H9 (cell line): Measurements from ENCODE around the gene STX16. TPM values are rescaled to one million over a fixed set of nuclear protein-coding genes. Genes with fewer than 3 reads are reported as not detected.

Experiments
- DNase-seq: peaks from one replicate; pipeline ENCODE4 v3.0.0-alpha.2; 2017
- H2AFZ ChIP-seq: one replicate; pipeline ENCODE4 v1.6.1; 2013; ENCODE audit warnings: mild to moderate bottlenecking, low read length, control low read depth, moderate library complexity
- H2AK5ac ChIP-seq: 2 replicates; pipeline ENCODE4 v1.6.1; 2013; ENCODE audit warnings: low read length, control low read depth, mixed read lengths; ENCODE audit not compliant: insufficient read length
- H2BK120ac ChIP-seq: one replicate; pipeline ENCODE4 v1.6.1; 2013; ENCODE audit warnings: low read depth, mild to moderate bottlenecking, low read length, control low read depth, inconsistent platforms; ENCODE audit not compliant: poor library complexity, severe bottlenecking
- H2BK12ac ChIP-seq: 2 replicates; pipeline ENCODE4 v1.6.1; 2013; ENCODE audit warnings: low read length, control low read depth, mixed read lengths, low read depth; ENCODE audit not compliant: insufficient read length
- H2BK15ac ChIP-seq: 2 replicates; pipeline ENCODE4 v1.6.1; 2013; ENCODE audit warnings: low read depth, low read length, control low read depth
- H2BK20ac ChIP-seq: one replicate; pipeline ENCODE4 v1.6.1; 2013; ENCODE audit warnings: low read depth, mild to moderate bottlenecking, low read length, control low read depth, inconsistent platforms; ENCODE audit not compliant: poor library complexity, severe bottlenecking
- H2BK5ac ChIP-seq: 2 replicates; pipeline ENCODE4 v1.6.1; 2013; ENCODE audit warnings: low read length, control low read depth, mixed read lengths; ENCODE audit not compliant: insufficient read length
- H3K14ac ChIP-seq: 2 replicates; pipeline ENCODE4 v1.6.1; 2013; ENCODE audit warnings: low read length, control low read depth; ENCODE audit not compliant: insufficient read depth
- H3K18ac ChIP-seq: 2 replicates; pipeline ENCODE4 v1.6.1; 2013; ENCODE audit warnings: low read depth, mild to moderate bottlenecking, mixed read lengths, low read length, control low read depth; ENCODE audit not compliant: insufficient read length
- H3K23ac ChIP-seq: 2 replicates; pipeline ENCODE4 v1.6.1; 2013; ENCODE audit warnings: low read length, control low read depth, mixed read lengths, low read depth; ENCODE audit not compliant: insufficient read length
- H3K23me2 ChIP-seq: 2 replicates; pipeline ENCODE4 v1.6.1; 2013; ENCODE audit warnings: low read depth, mild to moderate bottlenecking, mixed read lengths, low read length, control low read depth; ENCODE audit not compliant: insufficient read length, poor library complexity, severe bottlenecking
- H3K27ac ChIP-seq: 2 replicates; pipeline ENCODE4 v1.5.1; 2013; ENCODE audit warnings: low read length, control low read depth, mixed read lengths, low read depth; ENCODE audit not compliant: insufficient read length
- H3K27me3 ChIP-seq: 2 replicates; pipeline ENCODE4 v1.6.1; 2013; ENCODE audit warnings: low read length, control low read depth, inconsistent platforms; ENCODE audit not compliant: insufficient read depth
- H3K4ac ChIP-seq: 2 replicates; pipeline ENCODE4 v1.6.1; 2013; ENCODE audit warnings: low read depth, mild to moderate bottlenecking, control low read depth, inconsistent platforms, low read length, moderate library complexity
- H3K4me1 ChIP-seq: 2 replicates; pipeline ENCODE4 v1.6.1; 2013; ENCODE audit warnings: low read length, control low read depth, inconsistent platforms; ENCODE audit not compliant: insufficient read depth
- H3K4me2 ChIP-seq: 2 replicates; pipeline ENCODE4 v1.6.1; 2013; ENCODE audit warnings: low read length, control low read depth, mixed read lengths; ENCODE audit not compliant: insufficient read length, insufficient read depth
- H3K56ac ChIP-seq: 2 replicates; pipeline ENCODE4 v1.6.1; 2013; ENCODE audit warnings: low read depth, mild to moderate bottlenecking, mixed read lengths, low read length, control low read depth; ENCODE audit not compliant: insufficient read length
- H3K79me1 ChIP-seq: 2 replicates; pipeline ENCODE4 v1.6.1; 2013; ENCODE audit warnings: low read depth, mild to moderate bottlenecking, moderate library complexity, low read length, control low read depth, inconsistent platforms; ENCODE audit not compliant: insufficient read depth, poor library complexity, severe bottlenecking
- H3K79me2 ChIP-seq: 2 replicates; pipeline ENCODE4 v1.6.1; 2013; ENCODE audit warnings: low read length, control low read depth, inconsistent platforms; ENCODE audit not compliant: insufficient read depth
- H3K9ac ChIP-seq: 2 replicates; pipeline ENCODE4 v1.6.1; 2013; ENCODE audit warnings: low read length, control low read depth, mixed read lengths; ENCODE audit not compliant: insufficient read length; ENCODE audit errors: extremely low read depth
- H3K9me3 ChIP-seq: one replicate; pipeline ENCODE4 v1.6.1; 2013; ENCODE audit warnings: low read depth, low read length, inconsistent platforms; ENCODE audit not compliant: control insufficient read depth
- H3T11ph ChIP-seq: one replicate; pipeline ENCODE4 v1.6.1; 2013; ENCODE audit warnings: mild to moderate bottlenecking, low read length, control low read depth, inconsistent platforms
- H4K20me1 ChIP-seq: one replicate; pipeline ENCODE4 v1.6.1; 2013; ENCODE audit not compliant: control insufficient read depth, insufficient read length, insufficient read depth
- H4K5ac ChIP-seq: 2 replicates; pipeline ENCODE4 v1.6.1; 2013; ENCODE audit warnings: low read depth, mild to moderate bottlenecking, mixed read lengths, low read length, control low read depth; ENCODE audit not compliant: insufficient read length
- H4K8ac ChIP-seq: replicated peaks from 2 replicates; pipeline ENCODE4 v1.6.1; 2013; ENCODE audit warnings: low read length, control low read depth, mixed read lengths, low read depth; ENCODE audit not compliant: insufficient read length
- H4K91ac ChIP-seq: 2 replicates; pipeline ENCODE4 v1.6.1; 2013; ENCODE audit warnings: low read depth, mild to moderate bottlenecking, moderate library complexity, mixed read lengths, low read length, control low read depth; ENCODE audit not compliant: insufficient read length
- H3K27ac Mint-ChIP-seq, 3 experiments: 2 replicates in 2 of 3; 3 replicates in 1 of 3; pipeline ENCODE4 v1.8.0; 2020 to 2021; ENCODE audit warnings: mixed read lengths in 3 of 3, mild to moderate bottlenecking in 1 of 3, moderate library complexity in 1 of 3
- H3K27me3 Mint-ChIP-seq: 2 replicates; pipeline ENCODE4 v1.8.0; 2021; ENCODE audit warnings: low read depth, mild to moderate bottlenecking, moderate library complexity, mixed read lengths
- H3K36me3 Mint-ChIP-seq, 3 experiments: 2 replicates in 2 of 3; 3 replicates in 1 of 3; pipeline ENCODE4 v1.8.0; 2020 to 2021; ENCODE audit warnings: low read depth in 3 of 3, mixed read lengths in 3 of 3; ENCODE audit not compliant: insufficient read depth in 1 of 3
- H3K4me1 Mint-ChIP-seq, 2 experiments: 2 replicates each; pipeline ENCODE4 v1.8.0; 2020; ENCODE audit warnings: mixed read lengths in 2 of 2
- H3K4me3 Mint-ChIP-seq, 2 experiments: 2 replicates in 1 of 2; 3 replicates in 1 of 2; pipeline ENCODE4 v1.8.0; 2020 to 2021; ENCODE audit warnings: mild to moderate bottlenecking in 2 of 2, mixed read lengths in 2 of 2, moderate library complexity in 1 of 2
- H3K9me3 Mint-ChIP-seq, 2 experiments: 2 replicates in 1 of 2; 3 replicates in 1 of 2; pipeline ENCODE4 v1.8.0; 2020; ENCODE audit warnings: mild to moderate bottlenecking in 2 of 2, mixed read lengths in 2 of 2, moderate library complexity in 1 of 2
- CTCF ChIP-seq: fragments of 200-600 bp; sonication (generic); conservative IDR thresholded peaks from 3 replicates; pipeline ENCODE4 v1.8.0; 2021; ENCODE audit warnings: antibody characterized with exemption, mild to moderate bottlenecking
- WGBS: extraction: QIAGEN DNeasy Blood & Tissue Kit; methylation state at CpG from one replicate; pipeline ENCODE4 v1.1.7; 2013; ENCODE audit warnings: missing lambda C conversion rate, low lambda C conversion rate, mixed read lengths; ENCODE audit not compliant: insufficient read length; ENCODE audit errors: extremely low coverage; 5-methylcytosine and 5-hydroxymethylcytosine counted together
- total RNA-seq: library from RNA; stranded (reverse); gene quantifications from 2 replicates; pipeline ENCODE4 v1.2.1, GENCODE V29; 2021

The STX16 gene
- total RNA-seq, 1 experiment from 2014 or later = 87.8 TPM

- no peaks in the 10 kb centered on the region for H4K20me1 ChIP-seq
- no peaks in the 10 kb centered on the region for H3K9me3 ChIP-seq
- no CpG with 5 or more reads among the region's 14 CpGs for WGBS
- H4K91ac ChIP-seq = no peak overlapping the region
- no peak overlapping the region for H3K4ac ChIP-seq
- no peak overlapping the region for H2AFZ ChIP-seq
- H3K27me3 ChIP-seq = no peaks in the 10 kb centered on the region
- H3K4me1 ChIP-seq = no peaks in the 10 kb centered on the region
- no peak overlapping the region for H3K27ac ChIP-seq
- no peak overlapping the region for H2BK5ac ChIP-seq
- no peak overlapping the region for H3T11ph ChIP-seq
- Mint-ChIP-seq H3K36me3 (peaks cover 0 to 6% (median under 1%) of the 10 kb centered on the region in 3 experiments; a peak in 5 of 7 replicates), H3K27ac (no peak overlapping the region), H3K4me3 (no peak overlapping the region), H3K4me1 (peaks cover 0 to 4% of the 10 kb centered on the region in 2 experiments; a peak in 2 of 4 replicates), H3K9me3 (peaks cover 3 to 12% of the 10 kb centered on the region in 2 experiments; a peak in 4 of 5 replicates), H3K27me3 (peaks cover 12% of the 10 kb centered on the region)
- no peak for TF ChIP-seq CTCF
- H2BK20ac ChIP-seq = no peak overlapping the region
- no peaks in the 10 kb centered on the region for H3K23me2 ChIP-seq
- H4K5ac ChIP-seq = no peak overlapping the region
- no peak overlapping the region for H2BK120ac ChIP-seq
- no peak overlapping the region for H3K18ac ChIP-seq
- H2BK15ac ChIP-seq = no peak overlapping the region
- H2AK5ac ChIP-seq = no peak overlapping the region
- no peaks in the 10 kb centered on the region for H3K79me2 ChIP-seq
- no peak overlapping the region for H4K8ac ChIP-seq
- H3K79me1 ChIP-seq = no peaks in the 10 kb centered on the region
- H2BK12ac ChIP-seq = no peak overlapping the region
- H3K9ac ChIP-seq = no peak overlapping the region
- DNase-seq = no peak
- H3K23ac ChIP-seq = no peak overlapping the region
- no peak overlapping the region for H3K4me2 ChIP-seq
- no peak overlapping the region for H3K14ac ChIP-seq
- H3K56ac ChIP-seq = no peak overlapping the region
Observed at GRCh38 chr20:58612121-58612691, 38.9 kb upstream of the STX16 start.
